Measurements from ENCODE around the gene STXBP4.

Gene STXBP4

DNA sequence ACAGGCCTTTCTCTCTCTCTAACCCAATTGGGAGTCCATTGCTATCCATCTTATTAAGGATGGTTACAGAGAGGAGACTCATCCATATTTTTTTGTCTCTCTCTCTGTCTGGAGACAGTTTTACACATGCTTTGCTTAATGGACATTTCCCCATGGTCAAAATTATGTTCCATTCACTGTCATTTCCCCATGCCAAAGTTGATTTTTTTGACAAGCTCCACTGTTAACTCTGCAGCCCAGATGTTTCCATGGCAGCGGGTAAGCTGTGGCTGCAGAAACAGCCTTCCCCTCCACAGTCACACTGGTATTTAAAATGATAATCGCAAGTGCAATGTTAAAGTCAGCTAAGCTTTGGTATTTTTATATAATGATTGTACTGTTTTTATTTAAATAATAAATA, 232.3 kb downstream of the STXBP4 start:
- TF ChIP-seq SIN3A (IDR thresholded peaks at IDR 0.05; ENCODE audit: borderline replicate concordance, insufficient read depth, low read length) = no peak
- no peak for TF ChIP-seq FOXP2 (optimal IDR thresholded peaks at IDR 0.05; ENCODE audit: borderline replicate concordance, extremely low read depth, extremely low read length, insufficient read depth)
- TF ChIP-seq POLR2AphosphoS5 (IDR thresholded peaks at IDR 0.05; ENCODE audit: low read depth, low read length) = no peak
- TF ChIP-seq, protein P1, sequence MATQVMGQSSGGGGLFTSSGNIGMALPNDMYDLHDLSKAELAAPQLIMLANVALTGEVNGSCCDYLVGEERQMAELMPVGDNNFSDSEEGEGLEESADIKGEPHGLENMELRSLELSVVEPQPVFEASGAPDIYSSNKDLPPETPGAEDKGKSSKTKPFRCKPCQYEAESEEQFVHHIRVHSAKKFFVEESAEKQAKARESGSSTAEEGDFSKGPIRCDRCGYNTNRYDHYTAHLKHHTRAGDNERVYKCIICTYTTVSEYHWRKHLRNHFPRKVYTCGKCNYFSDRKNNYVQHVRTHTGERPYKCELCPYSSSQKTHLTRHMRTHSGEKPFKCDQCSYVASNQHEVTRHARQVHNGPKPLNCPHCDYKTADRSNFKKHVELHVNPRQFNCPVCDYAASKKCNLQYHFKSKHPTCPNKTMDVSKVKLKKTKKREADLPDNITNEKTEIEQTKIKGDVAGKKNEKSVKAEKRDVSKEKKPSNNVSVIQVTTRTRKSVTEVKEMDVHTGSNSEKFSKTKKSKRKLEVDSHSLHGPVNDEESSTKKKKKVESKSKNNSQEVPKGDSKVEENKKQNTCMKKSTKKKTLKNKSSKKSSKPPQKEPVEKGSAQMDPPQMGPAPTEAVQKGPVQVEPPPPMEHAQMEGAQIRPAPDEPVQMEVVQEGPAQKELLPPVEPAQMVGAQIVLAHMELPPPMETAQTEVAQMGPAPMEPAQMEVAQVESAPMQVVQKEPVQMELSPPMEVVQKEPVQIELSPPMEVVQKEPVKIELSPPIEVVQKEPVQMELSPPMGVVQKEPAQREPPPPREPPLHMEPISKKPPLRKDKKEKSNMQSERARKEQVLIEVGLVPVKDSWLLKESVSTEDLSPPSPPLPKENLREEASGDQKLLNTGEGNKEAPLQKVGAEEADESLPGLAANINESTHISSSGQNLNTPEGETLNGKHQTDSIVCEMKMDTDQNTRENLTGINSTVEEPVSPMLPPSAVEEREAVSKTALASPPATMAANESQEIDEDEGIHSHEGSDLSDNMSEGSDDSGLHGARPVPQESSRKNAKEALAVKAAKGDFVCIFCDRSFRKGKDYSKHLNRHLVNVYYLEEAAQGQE (IDR thresholded peaks at IDR 0.05; ENCODE audit: insufficient read depth in 1 of 2, low read depth in 2 of 2, low read length in 2 of 2) = no peak
- TF ChIP-seq TAF1 (IDR thresholded peaks at IDR 0.05; ENCODE audit: borderline replicate concordance, insufficient read depth, low read length) = no peak

DNA sequence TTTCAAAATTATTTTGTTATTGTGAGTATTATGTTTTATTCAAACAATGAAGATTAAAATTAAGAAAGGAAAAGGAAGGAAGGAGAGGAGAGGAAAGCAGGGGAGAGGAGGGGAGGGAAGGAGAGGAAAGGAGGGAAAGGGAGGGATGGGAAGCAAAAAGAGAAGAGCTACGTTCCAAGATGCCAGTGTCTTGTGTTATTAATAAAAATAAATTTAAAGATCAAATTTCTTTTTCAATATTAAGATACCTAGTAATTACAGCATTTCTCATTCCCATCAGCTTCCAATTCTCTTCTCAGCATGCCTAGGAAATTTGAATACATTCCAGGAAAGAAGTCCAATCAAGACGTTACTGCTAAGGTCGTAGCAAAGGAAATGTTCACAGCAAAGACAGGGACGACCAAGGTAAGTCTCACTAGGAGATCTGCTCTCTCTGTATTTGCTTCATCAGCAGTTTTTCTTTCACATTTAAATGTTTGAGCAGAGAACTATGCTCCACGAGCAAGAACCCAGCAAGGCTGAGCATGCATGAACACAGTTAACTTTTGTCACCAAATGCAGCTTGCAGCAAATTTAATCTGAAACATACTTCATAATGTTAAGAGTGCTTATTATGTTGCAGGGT, 232.9 kb downstream of the STXBP4 start:
- TF ChIP-seq, protein P1 (IDR thresholded peaks at IDR 0.05; ENCODE audit: insufficient read depth in 1 of 2, low read depth in 2 of 2, low read length in 2 of 2) = no peak
- TF ChIP-seq TAF1 (IDR thresholded peaks at IDR 0.05; ENCODE audit: borderline replicate concordance, insufficient read depth, low read length) (no peak), FOXP2 (optimal IDR thresholded peaks at IDR 0.05; ENCODE audit: borderline replicate concordance, extremely low read depth, extremely low read length, insufficient read depth) (no peak), POLR2AphosphoS5 (IDR thresholded peaks at IDR 0.05; ENCODE audit: low read depth, low read length) (no peak), SIN3A (IDR thresholded peaks at IDR 0.05; ENCODE audit: borderline replicate concordance, insufficient read depth, low read length) (no peak)

DNA sequence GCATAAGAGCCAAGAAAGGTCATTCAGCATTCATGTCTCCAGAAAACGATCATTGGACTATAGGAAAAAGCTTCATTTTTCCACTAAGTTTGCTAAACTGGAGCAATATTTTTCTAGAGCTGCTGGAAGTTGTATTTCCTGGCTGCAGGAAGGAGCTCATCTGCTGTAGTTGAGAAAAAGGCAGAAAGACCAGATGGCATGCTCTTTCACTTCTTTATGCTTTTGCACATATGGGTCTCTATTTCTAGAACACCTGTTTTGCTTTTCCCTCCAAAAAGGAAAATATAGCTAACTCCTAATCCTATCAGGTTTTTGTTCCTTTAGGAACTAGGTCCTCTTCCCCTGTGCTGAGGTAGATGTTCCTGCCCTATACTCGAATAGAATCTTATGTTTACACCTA, 234.3 kb downstream of the STXBP4 start:
- no peak for TF ChIP-seq SIN3A (IDR thresholded peaks at IDR 0.05; ENCODE audit: borderline replicate concordance, insufficient read depth, low read length)
- TF ChIP-seq POLR2AphosphoS5 (IDR thresholded peaks at IDR 0.05; ENCODE audit: low read depth, low read length) = no peak
- TF ChIP-seq FOXP2 (optimal IDR thresholded peaks at IDR 0.05; ENCODE audit: borderline replicate concordance, extremely low read depth, extremely low read length, insufficient read depth) = no peak
- no peak for TF ChIP-seq TAF1 (IDR thresholded peaks at IDR 0.05; ENCODE audit: borderline replicate concordance, insufficient read depth, low read length)
- TF ChIP-seq, protein P1 (IDR thresholded peaks at IDR 0.05; ENCODE audit: insufficient read depth in 1 of 2, low read depth in 2 of 2, low read length in 2 of 2) = no peak

DNA sequence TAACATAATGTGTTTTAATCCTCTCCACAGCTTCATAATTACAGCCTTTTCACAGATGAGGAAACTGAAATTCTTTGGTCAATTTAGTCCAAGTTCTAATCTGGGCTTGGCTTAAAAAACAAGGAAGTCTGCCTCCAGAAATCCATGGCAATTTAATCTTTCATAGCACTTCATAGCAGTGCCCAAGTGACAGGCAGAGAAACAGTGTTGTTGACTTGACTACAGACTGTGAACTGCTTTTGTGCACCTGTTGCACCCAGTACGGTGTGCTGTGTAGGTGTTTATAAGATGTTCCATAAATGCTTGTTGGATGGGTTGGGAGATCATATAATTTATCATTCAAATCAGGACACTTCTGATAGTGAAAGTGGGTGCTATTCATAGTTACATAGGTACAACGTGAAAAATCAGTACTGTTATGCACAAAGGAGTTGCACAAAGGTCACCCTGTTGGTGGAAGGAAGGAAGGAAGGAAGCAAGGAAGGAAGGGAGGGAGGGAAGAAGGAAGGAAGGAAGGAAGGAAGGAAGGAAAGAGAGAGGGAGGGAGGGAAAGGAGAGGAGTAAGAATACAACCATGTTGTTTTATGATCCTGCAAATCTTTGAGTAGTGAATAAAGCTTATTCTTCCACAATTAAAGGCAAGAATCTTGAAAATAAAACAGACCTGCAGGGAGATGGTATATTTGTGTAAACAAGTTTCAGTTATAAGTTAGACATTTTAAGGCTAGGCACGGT, 239.7 kb downstream of the STXBP4 start:
- TF ChIP-seq TAF1 (IDR thresholded peaks at IDR 0.05; ENCODE audit: borderline replicate concordance, insufficient read depth, low read length) (no peak), SIN3A (IDR thresholded peaks at IDR 0.05; ENCODE audit: borderline replicate concordance, insufficient read depth, low read length) (no peak)
- TF ChIP-seq, protein P1 (IDR thresholded peaks at IDR 0.05; ENCODE audit: insufficient read depth in 1 of 2, low read depth in 2 of 2, low read length in 2 of 2) = no peak
